ENCODE data around the gene GATA5. TPM values are rescaled to one million over a fixed set of nuclear protein-coding genes. Genes with fewer than 3 reads are reported as not detected.

Gene GATA5
- not detected for polyA plus RNA-seq (2012; ENCODE audit: insufficient read length, low read depth)

- TF ChIP-seq TAF1 (IDR thresholded peaks at IDR 0.05; ENCODE audit: borderline replicate concordance, insufficient read depth, low read length) (no peak), REST (IDR thresholded peaks at IDR 0.05; ENCODE audit: insufficient read depth in 1 of 2, low read depth in 2 of 2, low read length in 2 of 2) (no peak), POLR2AphosphoS5 (IDR thresholded peaks at IDR 0.05; ENCODE audit: low read depth, low read length) (no peak)
These were observed at the start of gene GATA5 for GRCh38 chr20:62475772-62476055. Gene GATA5, minus strand, starts transcription at chr20:62475995. Its CDS starts 474 bp downstream, at chr20:62475521.

- TF ChIP-seq REST (IDR thresholded peaks at IDR 0.05; ENCODE audit: insufficient read depth in 1 of 2, low read depth in 2 of 2, low read length in 2 of 2) (no peak), POLR2AphosphoS5 (IDR thresholded peaks at IDR 0.05; ENCODE audit: low read depth, low read length) (no peak), FOXP2 (optimal IDR thresholded peaks at IDR 0.05; ENCODE audit: borderline replicate concordance, extremely low read depth, extremely low read length, insufficient read depth) (no peak), SIN3A (IDR thresholded peaks at IDR 0.05; ENCODE audit: borderline replicate concordance, insufficient read depth, low read length) (no peak), TAF1 (IDR thresholded peaks at IDR 0.05; ENCODE audit: borderline replicate concordance, insufficient read depth, low read length) (no peak)
These were observed 49.2 kb upstream of the GATA5 start for GRCh38 chr20:62525014-62525413.

- no peak for TF ChIP-seq SIN3A (IDR thresholded peaks at IDR 0.05; ENCODE audit: borderline replicate concordance, insufficient read depth, low read length)
- TF ChIP-seq TAF1 (IDR thresholded peaks at IDR 0.05; ENCODE audit: borderline replicate concordance, insufficient read depth, low read length) = no peak
- no peak for TF ChIP-seq REST (IDR thresholded peaks at IDR 0.05; ENCODE audit: insufficient read depth in 1 of 2, low read depth in 2 of 2, low read length in 2 of 2)
- no peak for TF ChIP-seq FOXP2 (optimal IDR thresholded peaks at IDR 0.05; ENCODE audit: borderline replicate concordance, extremely low read depth, extremely low read length, insufficient read depth)
- TF ChIP-seq POLR2AphosphoS5 (IDR thresholded peaks at IDR 0.05; ENCODE audit: low read depth, low read length) = no peak
These were observed 48.7 kb upstream of the GATA5 start for GRCh38 chr20:62524505-62524911.

GRCh38 chr20:62523473-62524203, 47.8 kb upstream of the GATA5 start:
- TF ChIP-seq TAF1 (IDR thresholded peaks at IDR 0.05; ENCODE audit: borderline replicate concordance, insufficient read depth, low read length) = no peak
- TF ChIP-seq SIN3A (IDR thresholded peaks at IDR 0.05; ENCODE audit: borderline replicate concordance, insufficient read depth, low read length) = no peak
- no peak for TF ChIP-seq REST (IDR thresholded peaks at IDR 0.05; ENCODE audit: insufficient read depth in 1 of 2, low read depth in 2 of 2, low read length in 2 of 2)
- no peak for TF ChIP-seq POLR2AphosphoS5 (IDR thresholded peaks at IDR 0.05; ENCODE audit: low read depth, low read length)
- TF ChIP-seq FOXP2 (optimal IDR thresholded peaks at IDR 0.05; ENCODE audit: borderline replicate concordance, extremely low read depth, extremely low read length, insufficient read depth) = no peak
